GM18508 (cell line): ENCODE measurements around the gene RIF1.

ENCODE experiments used
- ATAC-seq: cut with Tn5 transposase; IDR thresholded peaks from one replicate; pipeline ENCODE4 v1.9.1; 2021; ENCODE audit warnings: moderate number of reproducible peaks; ENCODE audit not compliant: insufficient read depth, unreplicated experiment

RIF1 gene

GRCh38 chr2:151409601-151410484 lies at the start of gene RIF1:
RIF1 (plus strand) TSS chr2:151409902; CDS start chr2:151410424, 522 bp downstream.
- ATAC-seq: peak; percentile 90

GRCh38 chr2:151361674-151362370 lies 47.9 kb upstream of the RIF1 start:
- no peak for ATAC-seq

- ATAC-seq: peak; percentile 64
These were observed 46.0 kb upstream of the RIF1 start for GRCh38 chr2:151363709-151364108.

GRCh38 chr2:151367571-151367970 lies 42.1 kb upstream of the RIF1 start:
- no peak for ATAC-seq

GRCh38 chr2:151374436-151374835 lies 35.3 kb upstream of the RIF1 start:
- peak; percentile 98 for ATAC-seq

GRCh38 chr2:151379169-151379568 lies 30.5 kb upstream of the RIF1 start:
- ATAC-seq: no peak

- no peak for ATAC-seq
These were observed 29.0 kb upstream of the RIF1 start for GRCh38 chr2:151380580-151381235.

- no peak for ATAC-seq
These were observed 28.4 kb upstream of the RIF1 start for GRCh38 chr2:151381266-151381665.

GRCh38 chr2:151388011-151388410 lies 21.7 kb upstream of the RIF1 start:
- ATAC-seq: no peak

- ATAC-seq: no peak
These were observed 18.3 kb upstream of the RIF1 start for GRCh38 chr2:151391436-151391835.

- ATAC-seq: no peak
These were observed 15.2 kb upstream of the RIF1 start for GRCh38 chr2:151394509-151394908.

- ATAC-seq: no peak
These were observed 14.0 kb upstream of the RIF1 start for GRCh38 chr2:151395509-151396374.

GRCh38 chr2:151399981-151400380 lies 9.7 kb upstream of the RIF1 start:
- no peak for ATAC-seq

- no peak for ATAC-seq
These were observed 8.6 kb upstream of the RIF1 start for GRCh38 chr2:151401149-151401548.

- ATAC-seq: no peak
These were observed 5.8 kb upstream of the RIF1 start for GRCh38 chr2:151403914-151404313.

- ATAC-seq: no peak
These were observed 4.3 kb upstream of the RIF1 start for GRCh38 chr2:151405376-151405775.

GRCh38 chr2:151407281-151407680 lies 2.4 kb upstream of the RIF1 start:
- ATAC-seq: no peak

GRCh38 chr2:151408788-151409600 lies 708 bp upstream of the RIF1 start:
- no peak for ATAC-seq

- peak; percentile 23 for ATAC-seq
These were observed 758 bp downstream of the RIF1 start for GRCh38 chr2:151410485-151410834.
